Measurements from ENCODE around the gene MAK.
"Not testable (repeated sequence)": the region's sequence is repeated elsewhere in the genome, so short reads cannot be mapped to it uniquely, and the experiment has no call there.

Gene MAK

DNA sequence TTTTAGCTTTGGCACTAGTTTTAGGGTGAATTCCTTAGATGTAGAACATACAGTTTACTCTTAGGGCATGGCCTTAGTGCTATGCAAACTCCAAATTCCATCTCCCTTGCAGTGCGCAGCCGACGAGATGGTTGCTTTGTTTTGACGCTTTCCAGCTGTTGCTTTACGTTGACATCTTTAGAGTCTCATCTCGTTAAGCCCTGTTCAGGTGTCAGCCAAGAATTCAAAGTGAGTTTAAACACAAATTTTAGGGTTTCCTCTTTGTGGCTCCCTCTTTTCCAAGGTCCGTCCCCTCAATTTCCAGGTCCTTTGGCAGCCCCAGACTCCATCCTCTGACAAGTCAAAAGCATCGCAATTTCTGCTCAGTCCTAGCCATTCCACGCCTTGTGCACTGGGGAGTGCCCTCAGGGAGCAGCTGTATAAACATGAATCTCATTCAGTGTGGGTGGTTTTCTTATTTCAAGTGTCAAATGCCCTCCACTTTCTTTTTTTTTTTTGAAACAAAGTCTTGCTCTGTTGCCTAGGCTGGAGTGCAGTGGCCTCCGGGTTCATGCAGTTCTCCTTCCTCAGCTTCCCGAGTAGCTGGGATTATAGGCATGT is 14.1 kb upstream of the MAK start:
- no peak for DNase-seq

GRCh38 chr6:10850728-10851127 is 12.4 kb upstream of the MAK start:
- DNase-seq = no peak

DNA sequence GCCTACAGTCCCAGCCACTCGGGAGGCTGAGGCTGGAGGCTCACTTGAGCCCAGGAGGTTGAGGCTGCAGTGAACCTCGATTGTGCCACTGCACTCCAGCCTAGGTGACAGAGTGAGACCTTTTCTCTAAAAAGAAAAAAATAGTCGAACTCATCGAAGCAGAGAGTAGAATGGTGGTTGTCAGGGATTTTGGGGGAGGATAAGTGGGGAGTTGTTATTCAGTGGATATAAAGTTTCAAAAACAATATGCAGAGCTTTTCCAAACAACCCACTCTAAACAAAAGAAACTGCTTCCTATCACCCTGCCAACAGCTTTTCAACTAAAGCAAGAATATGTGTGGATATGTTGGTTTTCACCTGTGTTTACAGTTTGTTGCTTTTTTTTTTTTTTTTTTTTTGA is 11.6 kb upstream of the MAK start:
- no peak for DNase-seq

DNA sequence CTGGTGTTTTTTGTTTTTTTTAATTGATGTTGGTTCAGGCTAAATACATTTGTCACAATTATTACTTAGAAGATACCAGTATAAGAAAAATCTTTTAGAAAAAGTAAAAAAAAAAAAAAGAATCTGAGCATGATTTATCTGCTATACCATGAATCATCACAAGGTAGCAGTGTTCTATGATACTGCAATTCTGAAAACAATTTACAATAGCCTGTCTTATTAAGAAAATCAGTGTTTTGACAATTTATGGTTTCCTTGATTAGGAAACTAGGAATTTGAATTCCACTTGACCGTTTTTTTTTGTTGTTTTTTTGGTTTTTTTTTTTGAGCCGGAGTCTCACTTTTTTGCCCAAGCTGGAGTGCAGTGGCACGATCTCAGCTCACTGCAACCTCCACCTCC is 9.3 kb upstream of the MAK start:
- DNase-seq = no peak

- DNase-seq = no peak
These were observed 5.2 kb upstream of the MAK start for GRCh38 chr6:10843554-10843953.

- no peak for DNase-seq
These were observed 525 bp upstream of the MAK start for GRCh38 chr6:10838794-10839333.

DNA sequence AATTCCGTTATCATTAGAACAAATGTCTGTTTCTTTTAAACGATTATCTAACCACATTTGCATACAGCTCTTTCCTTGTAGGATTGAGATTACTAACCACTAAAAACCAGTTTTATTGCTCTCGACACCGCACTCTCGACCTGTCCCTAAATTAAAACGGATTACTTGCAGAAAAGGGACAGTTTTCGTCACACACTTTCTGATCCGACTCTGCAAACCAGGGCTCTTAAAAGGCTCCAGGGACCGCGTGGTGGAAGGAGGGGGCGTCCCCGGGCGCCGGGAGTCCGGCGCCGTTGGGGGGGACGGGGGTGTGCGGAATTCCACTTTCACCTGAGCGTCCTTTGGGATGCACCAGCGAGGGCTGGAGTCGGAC is 731 bp downstream of the MAK start:
- DNase-seq = no peak

DNA sequence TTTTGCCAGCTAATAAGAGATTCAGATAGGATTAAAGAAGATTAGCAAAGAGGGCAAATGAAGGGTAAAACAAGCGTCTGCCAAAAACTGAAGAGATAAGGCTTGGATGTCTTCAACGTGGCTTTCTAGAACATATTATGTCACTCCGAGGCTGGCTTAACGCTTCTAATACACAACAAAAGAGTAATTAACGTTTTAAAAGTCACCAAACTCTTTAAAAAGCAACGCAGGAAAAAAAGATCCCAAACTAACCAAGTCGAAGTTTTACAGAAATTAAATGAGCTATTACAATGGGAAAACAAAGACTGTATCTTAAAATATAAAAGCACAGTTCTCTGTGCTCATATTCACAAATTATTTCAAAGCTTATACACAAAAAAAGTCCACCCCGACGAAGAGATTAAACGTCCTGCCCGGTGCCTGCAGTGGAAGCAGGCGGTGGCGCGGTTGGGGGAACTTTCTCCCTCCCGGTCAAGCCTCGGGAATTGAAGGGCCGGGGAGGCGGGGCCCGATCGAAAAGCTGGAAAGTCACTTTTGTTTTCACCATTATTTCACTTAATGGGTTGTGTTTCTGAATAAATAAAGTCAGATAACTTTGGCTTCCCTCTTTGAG is 1.2 kb downstream of the MAK start:
- no peak for DNase-seq

DNA sequence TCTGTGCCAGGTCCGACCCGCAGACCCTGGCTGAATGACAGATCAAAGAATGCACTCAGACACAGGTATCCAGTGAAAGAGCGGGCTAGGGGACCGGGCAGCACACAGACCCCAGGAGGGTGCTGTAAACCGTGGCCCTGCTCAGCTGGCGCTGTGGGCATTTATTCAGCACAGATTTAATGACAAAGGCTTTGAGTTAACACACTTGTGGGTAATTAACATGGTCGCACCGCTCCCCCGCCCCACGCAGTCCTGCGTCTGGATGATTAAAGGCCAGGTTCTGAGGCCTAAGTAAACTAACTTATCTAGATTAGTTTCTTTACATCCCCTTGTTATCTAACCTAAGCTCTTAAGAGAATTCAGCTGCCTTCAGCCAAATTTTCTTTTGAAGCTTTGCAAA is 3.5 kb downstream of the MAK start:
- DNase-seq = no peak

DNA sequence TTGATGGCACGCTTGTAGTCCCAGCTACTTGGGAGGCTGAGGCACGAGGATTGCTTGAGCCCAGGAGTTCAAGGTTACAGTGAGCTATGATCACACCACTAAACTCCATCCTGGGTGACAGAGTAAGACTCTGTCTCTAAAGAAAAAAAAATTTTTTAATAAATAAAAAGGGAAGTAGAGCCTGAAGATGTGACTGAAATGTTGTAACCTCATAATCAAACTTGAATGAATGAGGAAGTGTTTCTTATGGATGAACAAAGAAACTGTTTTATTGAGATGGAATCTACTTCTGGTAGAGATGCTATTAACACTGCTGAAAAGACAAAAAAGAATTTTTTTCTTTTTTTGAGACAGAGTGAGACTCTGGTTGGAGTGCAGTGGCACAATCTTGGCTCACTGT is 6.7 kb downstream of the MAK start:
- no peak for DNase-seq

- no peak for DNase-seq
These were observed 13.5 kb downstream of the MAK start for GRCh38 chr6:10824819-10825218.

DNA sequence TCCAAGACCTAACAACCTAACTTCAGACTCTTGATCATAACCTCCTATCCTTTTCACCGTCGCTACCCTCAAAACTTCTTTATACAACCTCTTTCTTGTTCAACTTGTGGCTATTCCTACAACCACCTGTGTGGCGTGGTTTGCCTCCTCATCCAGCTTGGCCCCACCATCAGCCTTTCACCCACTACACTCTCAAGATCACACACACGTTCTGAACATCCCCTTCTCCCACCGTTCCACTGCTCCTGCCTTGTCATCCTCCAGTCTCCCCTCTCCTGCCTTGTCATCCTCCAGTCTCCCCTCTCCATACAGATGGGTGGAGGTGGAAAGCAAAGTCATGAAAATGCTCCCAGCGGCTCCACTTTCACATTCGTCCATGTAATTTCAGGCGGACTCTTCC is 14.0 kb downstream of the MAK start:
- DNase-seq = no peak

GRCh38 chr6:10814176-10814575 is 24.2 kb downstream of the MAK start:
- not testable (repeated sequence) for DNase-seq

DNA sequence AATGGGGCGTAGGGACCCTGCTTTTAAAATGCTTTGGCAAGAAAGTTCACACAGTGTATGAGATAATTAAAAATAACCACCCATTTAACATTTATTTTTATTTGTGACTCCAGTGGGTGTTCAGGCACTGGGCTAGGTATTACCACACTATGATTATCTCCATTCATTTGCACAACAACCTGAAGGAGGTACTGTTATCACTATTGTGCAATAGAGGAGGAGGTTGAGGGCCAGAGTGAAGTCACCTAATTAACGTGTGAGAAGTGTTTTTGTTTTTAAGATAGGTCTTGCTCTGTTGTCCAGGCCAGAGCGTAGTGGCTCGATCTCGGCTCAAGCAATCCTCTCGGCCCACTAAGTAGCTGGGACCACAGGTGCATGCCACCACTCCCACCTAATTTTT is 29.2 kb downstream of the MAK start:
- DNase-seq = no peak

DNA sequence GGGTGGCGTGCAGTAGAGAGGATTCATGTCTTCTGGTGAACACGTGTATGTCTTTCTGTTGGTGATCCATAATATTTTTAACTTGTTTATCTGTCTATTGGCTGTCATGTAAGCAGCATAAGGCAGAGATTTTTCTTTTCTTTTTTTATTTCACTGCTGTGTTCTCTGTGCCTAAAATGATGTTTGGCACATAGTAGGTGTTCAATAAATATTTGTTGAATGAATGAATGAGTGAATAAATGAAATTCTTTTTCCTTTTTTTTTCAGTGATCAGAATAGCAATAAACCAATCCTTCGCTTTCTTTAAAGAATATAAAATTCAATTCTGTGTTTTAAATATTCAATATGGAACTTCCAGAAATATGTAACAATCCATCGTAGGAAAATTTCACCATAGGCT is 30.0 kb downstream of the MAK start:
- no peak for DNase-seq

DNA sequence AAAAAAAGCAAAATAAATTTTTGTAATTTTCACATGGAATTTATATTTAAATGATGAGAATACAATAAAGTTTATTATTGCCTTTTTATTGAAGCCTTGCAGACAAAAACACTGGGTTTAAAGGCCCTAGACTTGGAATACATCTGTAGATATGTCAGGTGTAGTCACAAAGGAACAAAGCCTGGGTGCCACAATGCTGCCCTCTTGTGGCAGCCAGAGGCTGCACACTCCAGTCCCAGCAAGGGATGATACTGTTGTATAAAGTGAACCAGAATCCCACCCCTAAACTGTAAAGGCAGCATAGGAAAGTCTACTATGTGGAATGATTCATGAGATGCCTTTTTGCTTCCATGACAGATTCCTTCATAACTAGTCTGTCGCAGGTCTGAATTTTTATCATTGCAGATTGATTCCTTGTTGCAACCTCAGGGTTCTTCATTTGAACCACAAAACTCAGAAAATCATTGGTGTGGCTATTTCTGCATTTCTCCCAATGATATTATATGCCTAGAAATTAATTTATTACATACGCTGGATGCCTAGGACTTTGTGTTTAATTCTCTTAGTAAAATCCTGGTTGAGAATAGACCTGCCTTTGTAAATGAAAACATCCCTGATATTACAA is 37.0 kb downstream of the MAK start:
- peak; percentile 47 for DNase-seq

DNA sequence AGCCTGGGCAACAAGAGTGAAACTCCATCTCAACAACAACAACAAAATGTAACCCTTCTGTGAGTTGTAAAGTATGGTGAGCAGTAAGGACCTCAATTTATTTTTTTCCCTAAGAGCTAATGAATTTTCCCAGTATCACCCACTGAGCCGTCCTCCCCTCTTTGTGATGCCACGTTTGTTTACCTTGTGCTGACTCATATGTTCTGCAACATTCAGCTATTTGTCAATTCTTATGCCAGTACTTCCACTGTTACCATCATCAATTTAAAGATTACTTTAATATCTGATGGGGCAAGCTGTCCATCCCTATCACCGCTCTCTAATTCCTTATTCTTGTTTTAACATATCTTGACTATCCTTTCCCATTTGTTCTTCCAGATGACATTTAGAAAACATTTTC is 37.5 kb downstream of the MAK start:
- DNase-seq = no peak

- no peak for DNase-seq
These were observed 44.1 kb downstream of the MAK start for GRCh38 chr6:10794239-10794638.

DNA sequence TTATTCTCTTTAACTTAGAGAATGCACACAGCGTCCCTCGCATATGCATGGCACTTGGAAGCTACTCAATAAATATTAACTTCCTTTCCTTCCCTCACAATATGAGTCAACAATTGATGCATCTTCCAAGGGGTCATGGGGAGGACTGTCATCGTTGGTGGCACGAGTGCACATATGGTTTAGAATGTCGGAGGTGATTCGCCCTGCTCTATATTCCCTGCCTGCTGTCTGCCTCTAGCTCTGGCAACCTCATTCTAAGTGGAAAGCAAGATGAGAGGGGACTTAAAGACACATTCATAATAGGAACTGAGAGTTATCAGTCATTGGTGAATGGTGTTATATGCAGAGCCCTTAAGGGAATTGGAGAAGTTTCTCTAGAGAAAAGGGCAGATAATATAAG is 44.6 kb downstream of the MAK start:
- DNase-seq = no peak

- DNase-seq = no peak
These were observed 45.3 kb downstream of the MAK start for GRCh38 chr6:10793035-10793434.

DNA sequence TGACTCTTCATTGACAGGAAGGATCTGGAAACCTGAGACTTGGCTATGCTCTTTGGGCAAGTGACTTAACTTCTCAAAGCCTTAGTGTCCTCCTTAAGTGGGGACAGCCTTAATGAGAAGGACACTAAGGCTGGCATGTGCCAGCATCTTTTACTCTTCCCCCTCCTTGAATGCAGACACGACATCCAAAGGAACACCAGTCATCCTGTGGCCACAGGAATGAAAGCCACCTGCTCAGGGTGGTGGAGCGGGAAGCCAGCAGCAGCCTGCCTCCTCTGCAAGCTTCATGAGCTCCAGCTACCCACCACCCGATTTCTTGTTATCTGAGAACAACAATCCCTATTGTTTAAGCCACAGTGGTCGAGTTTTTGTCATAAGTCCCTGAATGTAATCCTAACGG is 46.2 kb downstream of the MAK start:
- no peak for DNase-seq

GRCh38 chr6:10791673-10792072 is 46.7 kb downstream of the MAK start:
- DNase-seq = no peak

- no peak for DNase-seq
These were observed 59.3 kb downstream of the MAK start for GRCh38 chr6:10779076-10779475.

DNA sequence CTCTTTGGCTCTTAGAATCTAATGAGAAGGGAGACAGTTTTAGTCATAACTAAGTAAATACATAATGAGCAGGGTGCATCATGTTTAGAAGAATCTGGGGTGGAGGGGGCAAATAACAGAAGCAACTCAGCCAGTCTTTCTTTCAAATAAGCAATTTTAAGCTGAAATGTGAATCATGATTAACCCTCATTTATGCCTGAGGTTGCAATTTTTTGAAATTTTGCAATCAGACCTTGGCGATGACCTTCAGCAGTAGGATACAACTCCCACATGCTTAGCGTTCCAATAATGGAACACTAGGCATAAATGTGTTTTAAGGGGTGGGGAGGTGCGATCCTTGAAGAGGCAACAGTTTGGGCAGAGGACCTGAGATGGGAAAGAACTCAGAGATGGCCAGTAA is 60.1 kb downstream of the MAK start:
- no peak for DNase-seq

Measured in fibroblast of skin of abdomen (primary cell).